NK-92 treated with Interleukin-12 subunit alpha and Interleukin-12 subunit beta, amount 100 ng/mL, for 24 hours (cell line): ENCODE results near the gene SF3B5.
"Not testable (repeated sequence)": the region's sequence is repeated elsewhere in the genome, so short reads cannot be mapped to it uniquely, and the experiment has no call there.

Experiments
- DNase-seq: peaks from one replicate; lab custom pipeline; 2025; lab: John Stamatoyannopoulos, UW

The SF3B5 gene

GRCh38 chr6:144095134-144096002 is at the start of gene SF3B5:
Gene SF3B5 (minus strand): TSS chr6:144095573. CDS start chr6:144095497, 76 bp downstream.
- DNase-seq: peak; percentile 98

DNA sequence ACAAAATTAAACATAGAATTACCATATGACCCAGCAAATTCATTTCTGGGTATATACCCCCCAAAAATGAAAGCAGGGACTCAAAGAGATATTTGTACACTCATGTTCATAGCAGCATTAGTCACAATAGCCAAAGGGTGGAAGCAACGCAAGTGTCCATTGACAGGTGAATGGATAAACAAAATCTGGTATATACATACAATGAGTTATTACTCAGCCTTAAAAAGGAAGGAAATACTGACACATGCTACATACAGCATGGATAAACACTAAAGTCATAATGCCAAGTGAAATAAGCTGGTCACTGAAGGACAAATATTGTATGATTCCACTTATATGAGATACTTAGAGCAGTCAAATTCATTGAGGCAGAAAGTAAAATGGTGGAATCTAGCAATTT is 49.6 kb upstream of the SF3B5 start:
- DNase-seq: no peak

- no peak for DNase-seq
These were observed 48.5 kb upstream of the SF3B5 start for GRCh38 chr6:144143878-144144277.

- DNase-seq: no peak
These were observed 47.7 kb upstream of the SF3B5 start for GRCh38 chr6:144143106-144143505.

DNA sequence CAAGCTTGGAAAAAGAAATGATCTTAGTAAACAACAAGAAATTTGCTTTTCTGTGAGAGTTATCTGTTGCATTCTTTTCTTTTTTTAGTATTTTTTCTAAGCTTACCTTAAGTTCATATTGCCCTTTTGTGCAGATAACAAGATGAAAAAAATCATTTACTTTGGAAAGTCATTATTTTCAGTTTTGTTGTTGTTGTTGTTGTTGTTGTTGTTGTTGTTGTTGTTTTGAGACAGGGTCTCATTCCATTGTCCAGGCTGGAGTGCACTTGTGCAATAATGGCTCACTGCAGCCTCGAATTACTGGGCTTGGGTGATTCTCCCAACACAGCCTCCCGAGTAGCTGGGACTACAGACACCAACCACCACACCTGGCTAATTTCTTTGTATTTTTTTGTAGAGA is 46.1 kb upstream of the SF3B5 start:
- no peak for DNase-seq

DNA sequence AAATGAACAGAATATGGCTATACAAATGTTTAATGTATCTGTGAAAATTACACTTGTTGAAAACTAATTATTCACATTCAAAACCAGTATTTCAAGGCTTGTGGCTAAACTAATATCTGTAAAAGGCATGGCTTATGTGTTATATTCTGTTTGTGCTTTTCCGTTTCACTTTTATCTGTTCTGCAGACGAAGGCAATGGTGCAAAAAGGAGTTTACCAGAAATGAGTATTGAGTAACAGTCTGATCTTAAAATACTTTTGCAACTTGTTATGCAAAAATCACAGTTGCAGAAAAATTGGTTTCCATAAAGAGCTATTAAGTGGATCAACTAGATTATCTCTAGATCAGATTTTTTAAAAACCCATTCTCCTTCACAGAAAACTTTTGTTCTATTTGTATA is 45.5 kb upstream of the SF3B5 start:
- DNase-seq: no peak

DNA sequence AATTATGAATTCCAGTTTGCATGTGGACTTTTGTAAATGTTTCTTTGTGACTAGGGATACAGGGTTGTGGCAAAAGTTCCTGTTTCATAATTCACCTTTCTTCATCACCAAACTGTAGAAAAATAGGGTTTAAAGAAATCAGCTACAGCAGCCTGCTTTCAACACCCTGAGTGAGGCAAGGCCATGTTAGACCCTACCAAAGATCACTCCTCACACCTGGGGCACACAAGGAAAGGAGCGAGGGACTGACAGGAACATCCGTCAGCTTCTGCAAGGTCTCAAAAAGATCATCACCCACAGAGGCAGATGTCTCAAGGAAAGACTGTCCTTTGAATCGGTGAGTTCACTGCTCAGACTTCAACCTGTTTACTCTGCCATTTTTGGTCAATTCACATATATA is 44.4 kb upstream of the SF3B5 start:
- no peak for DNase-seq

- DNase-seq: no peak
These were observed 43.2 kb upstream of the SF3B5 start for GRCh38 chr6:144138542-144138941.

GRCh38 chr6:144134737-144135136 is 39.4 kb upstream of the SF3B5 start:
- no peak for DNase-seq

- no peak for DNase-seq
These were observed 38.8 kb upstream of the SF3B5 start for GRCh38 chr6:144134176-144134575.

- DNase-seq: no peak
These were observed 38.0 kb upstream of the SF3B5 start for GRCh38 chr6:144133225-144133821.

DNA sequence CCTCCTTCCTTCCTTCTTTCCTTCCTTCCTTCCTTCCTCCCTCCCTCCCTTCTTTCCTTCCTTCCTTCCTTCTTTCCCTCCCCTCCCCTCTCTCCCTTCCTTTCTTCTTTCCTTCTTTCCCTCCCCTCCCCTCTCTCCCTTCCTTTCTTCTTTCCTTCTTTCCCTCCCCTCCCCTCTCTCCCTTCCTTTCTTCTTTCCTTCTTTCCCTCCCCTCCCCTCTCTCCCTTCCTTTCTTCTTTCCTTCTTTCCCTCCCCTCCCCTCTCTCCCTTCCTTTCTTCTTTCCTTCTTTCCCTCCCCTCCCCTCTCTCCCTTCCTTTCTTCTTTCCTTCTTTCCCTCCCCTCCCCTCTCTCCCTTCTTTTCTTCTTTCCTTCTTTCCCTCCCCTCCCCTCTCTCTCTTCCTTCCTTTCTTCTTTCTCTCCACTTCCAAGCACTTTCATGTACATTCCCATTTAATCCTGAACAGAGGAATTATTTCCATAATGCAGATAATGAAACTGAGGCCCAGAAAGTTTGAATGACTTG is 36.9 kb upstream of the SF3B5 start:
- DNase-seq: not testable (repeated sequence)

- no peak for DNase-seq
These were observed 35.9 kb upstream of the SF3B5 start for GRCh38 chr6:144131248-144131709.

- DNase-seq: no peak
These were observed 34.1 kb upstream of the SF3B5 start for GRCh38 chr6:144129469-144129868.

DNA sequence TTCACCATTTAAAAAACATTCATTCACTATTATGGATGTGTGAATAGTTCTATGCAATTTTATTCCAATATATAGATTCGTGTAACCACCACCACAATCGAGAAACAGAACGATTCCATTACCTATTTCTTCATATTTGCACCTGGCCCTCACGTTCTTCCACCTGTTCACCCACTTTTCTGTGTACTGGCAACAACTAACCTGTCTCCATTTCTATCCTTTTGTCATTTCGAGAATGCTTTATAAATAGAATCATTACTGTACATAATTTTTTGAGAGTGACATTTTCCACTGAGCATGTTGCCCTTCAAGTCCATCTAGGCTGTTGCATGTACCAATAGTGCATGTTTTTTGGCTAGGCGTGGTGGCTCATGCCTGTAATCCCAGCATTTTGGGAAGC is 31.7 kb upstream of the SF3B5 start:
- DNase-seq: no peak

DNA sequence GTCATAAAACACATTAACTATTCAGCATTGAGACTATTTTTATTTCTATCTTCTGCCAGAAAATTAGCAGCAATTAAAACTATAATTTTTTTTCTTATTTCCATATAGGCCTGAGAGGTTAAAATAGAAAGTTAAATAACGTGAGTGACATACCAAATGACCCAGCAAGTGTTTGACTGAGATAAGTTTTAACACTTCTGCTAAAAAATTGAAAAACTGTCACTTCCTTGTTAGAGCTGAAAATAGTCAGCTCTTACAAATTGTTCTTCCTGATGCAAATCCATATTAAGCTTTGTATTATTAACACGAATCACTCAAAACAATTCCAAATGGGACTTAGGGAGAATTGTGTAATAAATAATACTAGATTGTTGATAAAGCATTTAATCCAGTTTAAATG is 28.5 kb upstream of the SF3B5 start:
- no peak for DNase-seq

- no peak for DNase-seq
These were observed 28.0 kb upstream of the SF3B5 start for GRCh38 chr6:144123421-144123820.

- no peak for DNase-seq
These were observed 27.5 kb upstream of the SF3B5 start for GRCh38 chr6:144122861-144123260.

GRCh38 chr6:144119376-144119775 is 24.0 kb upstream of the SF3B5 start:
- no peak for DNase-seq

- DNase-seq: no peak
These were observed 19.8 kb upstream of the SF3B5 start for GRCh38 chr6:144115219-144115618.

- DNase-seq: no peak
These were observed 18.0 kb upstream of the SF3B5 start for GRCh38 chr6:144113366-144113765.

GRCh38 chr6:144110210-144110609 is 14.8 kb upstream of the SF3B5 start:
- no peak for DNase-seq

DNA sequence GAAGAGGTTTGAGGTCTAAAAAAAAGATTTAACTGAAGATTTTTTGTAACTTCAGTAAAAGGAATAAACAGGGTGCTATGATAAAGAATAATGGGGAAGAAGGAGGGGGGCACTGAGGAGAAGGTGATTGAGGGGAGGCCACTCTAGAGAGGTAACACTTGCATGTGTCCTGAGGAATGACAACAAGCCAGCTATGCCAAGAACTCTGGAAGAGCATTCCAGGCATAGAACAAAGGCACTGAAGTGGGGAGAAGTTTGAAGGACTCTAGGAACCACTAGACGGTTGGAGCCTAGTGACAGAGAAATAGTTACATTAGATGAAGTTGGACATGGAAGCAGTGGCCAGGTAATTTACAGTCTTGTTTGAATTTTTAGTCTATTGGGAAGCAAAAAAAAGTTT is 10.8 kb upstream of the SF3B5 start:
- DNase-seq: no peak
